ENCODE results near the gene SLFNL1.

SLFNL1 gene

GRCh38 chr1:41032147-41032546 is 10.6 kb upstream of the SLFNL1 start:
- WGBS, 2 donors (ENCODE audit: extremely low coverage in 2 of 2, insufficient read length in 2 of 2, insufficient replicate concordance in 1 of 2), result no CpG with 5 or more reads among the region's 2 CpGs
- Histone ChIP-seq H2BK120ac (ENCODE audit: low read depth, low read length) (no peak overlapping the region), H2BK5ac (ENCODE audit: low read length) (no peak overlapping the region), H3K79me1 (ENCODE audit: low read depth, low read length) (no peaks in the 10 kb centered on the region), H4K91ac (ENCODE audit: low read depth, low read length, poor library complexity) (no peak overlapping the region), H3K4ac (ENCODE audit: low read length) (no peak overlapping the region), H3K9me3 (replicated peaks in 1 of 2; ENCODE audit: control insufficient read depth in 2 of 2, insufficient read depth in 1 of 2, low read depth in 1 of 2, low read length in 2 of 2) (no peaks in the 10 kb centered on the region), H3K4me3 (ENCODE audit: low read length in 2 of 2) (no peak overlapping the region), H3K4me1 (ENCODE audit: control insufficient read depth in 2 of 2, insufficient read depth in 1 of 2, low read depth in 1 of 2, low read length in 2 of 2) (peaks cover 0 to 2% of the 10 kb centered on the region in 2 donors), H3K27me3 (ENCODE audit: control insufficient read depth in 3 of 3, insufficient read depth in 3 of 3, low read depth in 1 of 3, low read length in 3 of 3) (no peaks in the 10 kb centered on the region), H3K14ac (ENCODE audit: low read length) (no peak overlapping the region), H3K36me3 (replicated peaks in 1 of 2; ENCODE audit: control insufficient read depth in 2 of 2, insufficient read depth in 2 of 2, low read length in 2 of 2) (peaks cover 22 to 95% of the 10 kb centered on the region in 2 donors), H2BK12ac (ENCODE audit: low read length) (no peak overlapping the region), H3K9ac (ENCODE audit: low read depth, low read length, poor library complexity) (no peak overlapping the region), H2BK15ac (ENCODE audit: low read length) (no peak overlapping the region), H2AFZ (ENCODE audit: low read length) (no peak overlapping the region), H3K27ac (replicated peaks; ENCODE audit: low read length) (no peak overlapping the region), H4K8ac (ENCODE audit: low read depth, low read length) (no peak overlapping the region), H2AK5ac (ENCODE audit: low read depth, low read length) (no peak overlapping the region), H3K4me2 (ENCODE audit: insufficient read depth, low read length, poor library complexity, severe bottlenecking) (no peak overlapping the region), H3K18ac (ENCODE audit: low read length) (no peak overlapping the region), H3K23ac (ENCODE audit: low read depth, low read length, poor library complexity) (no peak overlapping the region)
- DNase-seq (ENCODE audit: low spot score), result no peak

GRCh38 chr1:41030872-41031616 is 9.5 kb upstream of the SLFNL1 start:
- Histone ChIP-seq H3K36me3 (replicated peaks in 1 of 2; ENCODE audit: control insufficient read depth in 2 of 2, insufficient read depth in 2 of 2, low read length in 2 of 2) (peaks cover 21 to 95% of the 10 kb centered on the region in 2 donors), H2BK15ac (ENCODE audit: low read length) (no peak overlapping the region), H3K79me1 (ENCODE audit: low read depth, low read length) (no peaks in the 10 kb centered on the region), H3K9me3 (replicated peaks in 1 of 2; ENCODE audit: control insufficient read depth in 2 of 2, insufficient read depth in 1 of 2, low read depth in 1 of 2, low read length in 2 of 2) (no peaks in the 10 kb centered on the region), H3K9ac (ENCODE audit: low read depth, low read length, poor library complexity) (no peak overlapping the region), H2BK5ac (ENCODE audit: low read length) (no peak overlapping the region), H3K4me1 (ENCODE audit: control insufficient read depth in 2 of 2, insufficient read depth in 1 of 2, low read depth in 1 of 2, low read length in 2 of 2) (peaks cover 0 to 2% of the 10 kb centered on the region in 2 donors), H3K23ac (ENCODE audit: low read depth, low read length, poor library complexity) (no peak overlapping the region), H3K18ac (ENCODE audit: low read length) (no peak overlapping the region), H3K4me2 (ENCODE audit: insufficient read depth, low read length, poor library complexity, severe bottlenecking) (no peak overlapping the region), H4K8ac (ENCODE audit: low read depth, low read length) (no peak overlapping the region), H3K14ac (ENCODE audit: low read length) (no peak overlapping the region), H2BK120ac (ENCODE audit: low read depth, low read length) (no peak overlapping the region), H4K91ac (ENCODE audit: low read depth, low read length, poor library complexity) (no peak overlapping the region), H3K4ac (ENCODE audit: low read length) (no peak overlapping the region), H3K4me3 (ENCODE audit: low read length in 2 of 2) (no peak overlapping the region), H3K27me3 (ENCODE audit: control insufficient read depth in 3 of 3, insufficient read depth in 3 of 3, low read depth in 1 of 3, low read length in 3 of 3) (no peaks in the 10 kb centered on the region), H2BK12ac (ENCODE audit: low read length) (no peak overlapping the region), H3K27ac (replicated peaks; ENCODE audit: low read length) (no peak overlapping the region), H2AK5ac (ENCODE audit: low read depth, low read length) (no peak overlapping the region), H2AFZ (ENCODE audit: low read length) (no peak overlapping the region)
- no CpG with 5 or more reads among the region's 8 CpGs for WGBS, 2 donors (ENCODE audit: extremely low coverage in 2 of 2, insufficient read length in 2 of 2, insufficient replicate concordance in 1 of 2)
- no peak for DNase-seq (ENCODE audit: low spot score)

DNA sequence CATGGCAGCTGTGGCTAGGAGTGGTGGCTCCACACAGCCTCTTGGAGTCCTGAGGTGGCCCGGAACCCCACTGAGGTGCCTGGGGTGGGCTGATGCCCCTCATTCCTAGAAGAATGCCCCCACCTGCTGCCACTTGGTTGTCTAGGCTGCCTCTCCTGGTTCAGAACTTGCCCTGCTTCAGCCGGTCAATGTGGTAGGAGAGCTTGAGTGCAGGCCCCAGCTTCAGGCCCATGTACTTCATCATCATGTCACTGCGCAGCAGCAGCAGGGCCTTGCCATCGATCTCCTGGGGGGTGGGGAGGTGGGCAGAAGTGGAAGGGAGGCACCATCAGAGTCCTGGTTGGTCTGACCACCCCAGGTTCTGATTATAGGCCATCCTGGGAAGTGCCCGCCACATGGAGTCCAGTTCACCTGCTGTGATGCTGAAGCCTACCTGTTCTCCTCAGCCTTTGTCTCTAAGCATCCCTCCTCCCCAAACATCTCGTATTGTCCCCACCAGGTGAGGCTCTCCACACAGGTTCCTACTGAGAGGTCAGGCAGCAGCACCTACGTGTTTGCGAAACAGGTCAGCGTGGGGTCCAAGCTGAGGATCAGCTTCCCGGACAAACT is 6.6 kb upstream of the SLFNL1 start:
- H4K91ac ChIP-seq (ENCODE audit: low read depth, low read length, poor library complexity), result no peak overlapping the region
- H3K23ac ChIP-seq (ENCODE audit: low read depth, low read length, poor library complexity), result no peak overlapping the region
- H3K4me3 ChIP-seq (ENCODE audit: low read length in 2 of 2), result no peak overlapping the region
- H4K8ac ChIP-seq (ENCODE audit: low read depth, low read length), result no peak overlapping the region
- H3K27me3 ChIP-seq (ENCODE audit: control insufficient read depth in 3 of 3, insufficient read depth in 3 of 3, low read depth in 1 of 3, low read length in 3 of 3), result no peaks in the 10 kb centered on the region
- H2AK5ac ChIP-seq (ENCODE audit: low read depth, low read length), result no peak overlapping the region
- peaks cover 19 to 77% of the 10 kb centered on the region in 2 donors for H3K36me3 ChIP-seq (replicated peaks in 1 of 2; ENCODE audit: control insufficient read depth in 2 of 2, insufficient read depth in 2 of 2, low read length in 2 of 2)
- H3K18ac ChIP-seq (ENCODE audit: low read length), result no peak overlapping the region
- WGBS, 2 donors (ENCODE audit: extremely low coverage in 2 of 2, insufficient read length in 2 of 2, insufficient replicate concordance in 1 of 2), result no CpG with 5 or more reads among the region's 10 CpGs
- H2AFZ ChIP-seq (ENCODE audit: low read length), result no peak overlapping the region
- no peaks in the 10 kb centered on the region for H3K79me1 ChIP-seq (ENCODE audit: low read depth, low read length)
- no peak for DNase-seq (ENCODE audit: low spot score)
- no peak overlapping the region for H3K4me2 ChIP-seq (ENCODE audit: insufficient read depth, low read length, poor library complexity, severe bottlenecking)
- H2BK15ac ChIP-seq (ENCODE audit: low read length), result no peak overlapping the region
- no peak overlapping the region for H3K14ac ChIP-seq (ENCODE audit: low read length)
- H2BK5ac ChIP-seq (ENCODE audit: low read length), result no peak overlapping the region
- no peak overlapping the region for H3K27ac ChIP-seq (replicated peaks; ENCODE audit: low read length)
- no peak overlapping the region for H2BK12ac ChIP-seq (ENCODE audit: low read length)
- no peak overlapping the region for H3K9ac ChIP-seq (ENCODE audit: low read depth, low read length, poor library complexity)
- no peak overlapping the region for H2BK120ac ChIP-seq (ENCODE audit: low read depth, low read length)
- peaks cover 3 to 4% of the 10 kb centered on the region in 2 donors for H3K4me1 ChIP-seq (ENCODE audit: control insufficient read depth in 2 of 2, insufficient read depth in 1 of 2, low read depth in 1 of 2, low read length in 2 of 2)
- no peaks in the 10 kb centered on the region for H3K9me3 ChIP-seq (replicated peaks in 1 of 2; ENCODE audit: control insufficient read depth in 2 of 2, insufficient read depth in 1 of 2, low read depth in 1 of 2, low read length in 2 of 2)
- no peak overlapping the region for H3K4ac ChIP-seq (ENCODE audit: low read length)

DNA sequence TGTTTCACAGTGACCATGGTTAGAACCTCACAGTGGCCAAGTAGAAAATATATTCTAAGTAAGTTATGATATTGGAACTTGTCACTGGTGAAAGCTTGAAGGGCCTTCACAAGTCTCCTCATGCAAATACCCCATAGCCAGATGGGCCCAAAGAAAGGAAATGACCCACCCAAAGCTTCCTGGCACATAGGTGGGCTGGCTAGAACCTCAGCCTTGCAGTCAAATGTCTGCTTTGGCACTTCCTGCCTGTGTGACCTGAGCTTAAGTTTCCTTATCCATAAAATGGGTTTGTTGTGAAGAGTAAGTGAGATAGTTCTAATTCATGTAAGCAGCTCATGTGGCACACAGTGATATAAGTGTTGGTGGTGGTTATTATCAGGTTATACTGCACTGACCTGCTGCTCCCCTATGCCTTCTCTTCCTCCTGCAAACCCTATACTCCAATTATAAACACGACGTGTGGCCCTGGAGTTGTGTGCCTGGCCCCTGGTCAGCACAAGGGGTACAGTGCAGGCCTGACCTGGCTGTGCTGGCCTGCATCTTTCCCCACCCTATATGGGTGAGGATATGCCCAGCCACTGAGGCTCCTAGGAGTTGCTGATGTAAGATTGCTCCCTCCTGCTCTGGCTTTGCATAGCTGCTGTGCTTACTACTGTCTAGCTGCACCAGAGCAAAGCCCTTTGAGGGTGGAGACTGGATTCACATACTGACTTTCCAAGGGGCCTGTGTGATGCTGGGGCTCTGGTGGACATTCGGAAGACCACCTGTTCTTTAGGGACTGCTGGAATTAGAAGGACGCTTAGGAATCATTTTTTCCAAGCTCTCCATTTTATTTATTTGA is 4.7 kb upstream of the SLFNL1 start:
- no CpG with 5 or more reads among the region's 4 CpGs for WGBS, 2 donors (ENCODE audit: extremely low coverage in 2 of 2, insufficient read length in 2 of 2, insufficient replicate concordance in 1 of 2)
- Histone ChIP-seq H3K79me1 (ENCODE audit: low read depth, low read length) (no peaks in the 10 kb centered on the region), H2BK5ac (ENCODE audit: low read length) (no peak overlapping the region), H3K4me2 (ENCODE audit: insufficient read depth, low read length, poor library complexity, severe bottlenecking) (no peak overlapping the region), H3K27ac (replicated peaks; ENCODE audit: low read length) (no peak overlapping the region), H3K36me3 (replicated peaks in 1 of 2; ENCODE audit: control insufficient read depth in 2 of 2, insufficient read depth in 2 of 2, low read length in 2 of 2) (peaks cover 15 to 60% of the 10 kb centered on the region in 2 donors), H3K18ac (ENCODE audit: low read length) (no peak overlapping the region), H3K23ac (ENCODE audit: low read depth, low read length, poor library complexity) (no peak overlapping the region), H3K4ac (ENCODE audit: low read length) (no peak overlapping the region), H3K9ac (ENCODE audit: low read depth, low read length, poor library complexity) (no peak overlapping the region), H3K4me1 (ENCODE audit: control insufficient read depth in 2 of 2, insufficient read depth in 1 of 2, low read depth in 1 of 2, low read length in 2 of 2) (peaks cover 3 to 11% of the 10 kb centered on the region in 2 donors), H2BK12ac (ENCODE audit: low read length) (no peak overlapping the region), H3K27me3 (ENCODE audit: control insufficient read depth in 3 of 3, insufficient read depth in 3 of 3, low read depth in 1 of 3, low read length in 3 of 3) (no peaks in the 10 kb centered on the region), H2BK15ac (ENCODE audit: low read length) (no peak overlapping the region), H4K8ac (ENCODE audit: low read depth, low read length) (no peak overlapping the region), H4K91ac (ENCODE audit: low read depth, low read length, poor library complexity) (no peak overlapping the region), H3K14ac (ENCODE audit: low read length) (no peak overlapping the region), H2AK5ac (ENCODE audit: low read depth, low read length) (no peak overlapping the region), H3K9me3 (replicated peaks in 1 of 2; ENCODE audit: control insufficient read depth in 2 of 2, insufficient read depth in 1 of 2, low read depth in 1 of 2, low read length in 2 of 2) (no peaks in the 10 kb centered on the region), H2AFZ (ENCODE audit: low read length) (no peak overlapping the region), H2BK120ac (ENCODE audit: low read depth, low read length) (no peak overlapping the region), H3K4me3 (ENCODE audit: low read length in 2 of 2) (no peak overlapping the region)
- DNase-seq (ENCODE audit: low spot score), result no peak

Data from neuronal stem cell (in vitro differentiated cells).